Peyer's patch (tissue), 4 donors: ENCODE results near the gene CDC14A.

Source experiments
- POLR2A ChIP-seq, 2 donors: fragments of 450-650 bp; IDR thresholded peaks; one replicate each; pipeline ENCODE4 v1.5.1; 2017; ENCODE audit warnings: antibody characterized with exemption in 2 of 2, mild to moderate bottlenecking in 2 of 2, moderate library complexity in 2 of 2
- TF ChIP-seq, protein P1 (sequence below), 6 experiments: fragments of 450-650 bp in 4 of 6; fragments of 200-600 bp in 2 of 6; sonication (generic) in 1 of 6; IDR thresholded peaks; one replicate each; pipeline ENCODE4 v1.5.1; 2017 to 2019; ENCODE audit warnings: antibody characterized with exemption in 6 of 6, mild to moderate bottlenecking in 3 of 6, moderate library complexity in 1 of 6

DNA sequence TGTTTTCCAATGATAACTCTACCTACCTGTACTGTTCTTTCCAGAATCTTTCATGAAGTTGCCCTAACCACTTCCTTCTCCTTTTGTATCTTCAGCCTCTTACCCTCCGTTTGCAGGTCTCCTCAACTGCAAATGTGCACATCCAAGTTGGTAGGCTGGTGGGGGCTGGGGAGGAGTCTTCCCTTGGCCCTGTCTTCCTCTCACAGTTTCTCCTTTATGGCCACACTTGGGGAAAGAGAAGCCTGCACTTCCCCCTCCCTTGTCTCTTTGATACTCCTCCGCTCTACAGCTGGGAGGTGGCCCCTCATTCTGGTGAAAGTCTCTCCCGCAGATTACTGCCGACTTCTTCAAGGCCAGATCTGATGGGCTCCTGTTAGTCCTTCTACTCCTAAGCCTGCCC lies 158.8 kb downstream of the CDC14A start:
- TF ChIP-seq, protein P1, sequence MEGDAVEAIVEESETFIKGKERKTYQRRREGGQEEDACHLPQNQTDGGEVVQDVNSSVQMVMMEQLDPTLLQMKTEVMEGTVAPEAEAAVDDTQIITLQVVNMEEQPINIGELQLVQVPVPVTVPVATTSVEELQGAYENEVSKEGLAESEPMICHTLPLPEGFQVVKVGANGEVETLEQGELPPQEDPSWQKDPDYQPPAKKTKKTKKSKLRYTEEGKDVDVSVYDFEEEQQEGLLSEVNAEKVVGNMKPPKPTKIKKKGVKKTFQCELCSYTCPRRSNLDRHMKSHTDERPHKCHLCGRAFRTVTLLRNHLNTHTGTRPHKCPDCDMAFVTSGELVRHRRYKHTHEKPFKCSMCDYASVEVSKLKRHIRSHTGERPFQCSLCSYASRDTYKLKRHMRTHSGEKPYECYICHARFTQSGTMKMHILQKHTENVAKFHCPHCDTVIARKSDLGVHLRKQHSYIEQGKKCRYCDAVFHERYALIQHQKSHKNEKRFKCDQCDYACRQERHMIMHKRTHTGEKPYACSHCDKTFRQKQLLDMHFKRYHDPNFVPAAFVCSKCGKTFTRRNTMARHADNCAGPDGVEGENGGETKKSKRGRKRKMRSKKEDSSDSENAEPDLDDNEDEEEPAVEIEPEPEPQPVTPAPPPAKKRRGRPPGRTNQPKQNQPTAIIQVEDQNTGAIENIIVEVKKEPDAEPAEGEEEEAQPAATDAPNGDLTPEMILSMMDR (IDR thresholded peaks at IDR 0.05): no peak
- no peak for TF ChIP-seq POLR2A (IDR thresholded peaks at IDR 0.05)
